ENCODE results near the gene COL7A1. TPM values are rescaled to one million over a fixed set of nuclear protein-coding genes. Genes with fewer than 3 reads are reported as not detected.

The COL7A1 gene
- total and polyA plus RNA-seq, 2 of the 13 experiments (the other 11 are each of a cell fraction or from before 2014, with no cell fraction given), result 2.7 to 11.7 TPM

GRCh38 chr3:48564022-48564421 is 31.1 kb downstream of the COL7A1 start (continued):
- peak; percentile 94 for TF ChIP-seq FOSL2 (CRISPR knock-in tag; IDR thresholded peaks at IDR 0.05)
- no peak for TF ChIP-seq ZNF761 (CRISPR knock-in tag; conservative IDR thresholded peaks at IDR 0.05)
- TF ChIP-seq SP1 (IDR thresholded peaks at IDR 0.05), result no peak
- TF ChIP-seq SP1 (CRISPR knock-in tag; IDR thresholded peaks at IDR 0.05), result 0 out of 2 replicates have a peak, but pooled peaks have one; percentile 16
- no peak for TF ChIP-seq POGK (CRISPR knock-in tag; conservative IDR thresholded peaks at IDR 0.05)
- TF ChIP-seq ZBTB33 (CRISPR knock-in tag; IDR thresholded peaks at IDR 0.05), result peak; percentile 85
- TF ChIP-seq CBX1 (IDR thresholded peaks at IDR 0.05; ENCODE audit: low read depth), result no peak
- TF ChIP-seq ETV5 (CRISPR knock-in tag; IDR thresholded peaks at IDR 0.05; ENCODE audit: borderline replicate concordance), result peak; percentile 47; the same call in 1 of the 2 replicates
- TF ChIP-seq SOX5 (CRISPR knock-in tag; IDR thresholded peaks at IDR 0.05; ENCODE audit: borderline replicate concordance), result peak; percentile 30; the same call in 1 of the 2 replicates
- peak; percentile 62; the same call in 1 of the 2 replicates for TF ChIP-seq PATZ1 (CRISPR knock-in tag; IDR thresholded peaks at IDR 0.05)
- TF ChIP-seq ZNF652 (CRISPR knock-in tag; IDR thresholded peaks at IDR 0.05; ENCODE audit: borderline replicate concordance, low read depth), result no peak
- no peak for TF ChIP-seq ZC3H4 (CRISPR knock-in tag; IDR thresholded peaks at IDR 0.05; ENCODE audit: borderline replicate concordance)
- TF ChIP-seq ZNF317 (CRISPR knock-in tag; IDR thresholded peaks at IDR 0.05), result no peak
- TF ChIP-seq AGO1 (IDR thresholded peaks at IDR 0.05; ENCODE audit: low read depth, low read length, poor library complexity, severe bottlenecking), result peak; percentile 22
- no peak for TF ChIP-seq ZNF12 (CRISPR knock-in tag; IDR thresholded peaks at IDR 0.05)
- TF ChIP-seq, protein P1, sequence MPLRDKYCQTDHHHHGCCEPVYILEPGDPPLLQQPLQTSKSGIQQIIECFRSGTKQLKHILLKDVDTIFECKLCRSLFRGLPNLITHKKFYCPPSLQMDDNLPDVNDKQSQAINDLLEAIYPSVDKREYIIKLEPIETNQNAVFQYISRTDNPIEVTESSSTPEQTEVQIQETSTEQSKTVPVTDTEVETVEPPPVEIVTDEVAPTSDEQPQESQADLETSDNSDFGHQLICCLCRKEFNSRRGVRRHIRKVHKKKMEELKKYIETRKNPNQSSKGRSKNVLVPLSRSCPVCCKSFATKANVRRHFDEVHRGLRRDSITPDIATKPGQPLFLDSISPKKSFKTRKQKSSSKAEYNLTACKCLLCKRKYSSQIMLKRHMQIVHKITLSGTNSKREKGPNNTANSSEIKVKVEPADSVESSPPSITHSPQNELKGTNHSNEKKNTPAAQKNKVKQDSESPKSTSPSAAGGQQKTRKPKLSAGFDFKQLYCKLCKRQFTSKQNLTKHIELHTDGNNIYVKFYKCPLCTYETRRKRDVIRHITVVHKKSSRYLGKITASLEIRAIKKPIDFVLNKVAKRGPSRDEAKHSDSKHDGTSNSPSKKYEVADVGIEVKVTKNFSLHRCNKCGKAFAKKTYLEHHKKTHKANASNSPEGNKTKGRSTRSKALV (CRISPR knock-in tag; IDR thresholded peaks at IDR 0.05), result no peak
- TF ChIP-seq ZXDC (CRISPR knock-in tag; IDR thresholded peaks at IDR 0.05), result no peak
- no peak for TF ChIP-seq TMF1 (CRISPR knock-in tag; IDR thresholded peaks at IDR 0.05; ENCODE audit: low read depth)
- TF ChIP-seq, protein P2, sequence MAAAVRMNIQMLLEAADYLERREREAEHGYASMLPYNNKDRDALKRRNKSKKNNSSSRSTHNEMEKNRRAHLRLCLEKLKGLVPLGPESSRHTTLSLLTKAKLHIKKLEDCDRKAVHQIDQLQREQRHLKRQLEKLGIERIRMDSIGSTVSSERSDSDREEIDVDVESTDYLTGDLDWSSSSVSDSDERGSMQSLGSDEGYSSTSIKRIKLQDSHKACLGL (CRISPR knock-in tag; IDR thresholded peaks at IDR 0.05), result no peak
- no peak for TF ChIP-seq RFX5 (IDR thresholded peaks at IDR 0.05; ENCODE audit: low read depth, low read length)
- TF ChIP-seq ZFP62 (CRISPR knock-in tag; IDR thresholded peaks at IDR 0.05), result no peak

All from HepG2 (cell line).